ENCODE measurements around the gene XIAP. TPM values are rescaled to one million over a fixed set of nuclear protein-coding genes. Genes with fewer than 3 reads are reported as not detected.
"Not testable (repeated sequence)": the region's sequence is repeated elsewhere in the genome, so short reads cannot be mapped to it uniquely, and the experiment has no call there.

The XIAP gene
- total RNA-seq, 4 donors from 2014 or later, result 15.1 to 60.3 (median 41.2) TPM

DNA sequence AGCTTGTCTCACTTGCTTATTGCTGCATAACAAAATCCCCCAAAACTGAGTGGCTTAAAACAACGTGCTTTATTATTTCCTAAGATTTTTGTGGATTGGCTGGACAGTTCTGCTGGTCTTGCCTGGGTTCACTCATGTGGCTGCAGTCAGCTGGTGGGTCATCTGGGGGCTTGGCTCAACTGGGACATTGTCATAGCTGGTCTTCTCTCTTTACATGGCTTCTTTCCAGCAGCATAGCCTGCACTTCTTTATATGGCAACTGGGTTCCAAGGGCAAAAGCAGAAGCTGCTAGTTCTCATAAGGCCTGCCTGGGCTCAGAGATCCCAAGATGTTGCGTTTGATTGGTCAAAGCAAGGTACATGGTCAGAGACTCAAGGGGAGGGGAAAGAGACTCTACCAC, 68.0 kb downstream of the XIAP start:
- in situ Hi-C loops (cut with MboI; ENCODE audit: low pct_ligation_motif_present in 1 of 4, low pct_unique_long_range_greater_than_20kb in 1 of 4, low sequenced_read_pairs in 3 of 4) (no loop called here), intact Hi-C loops (cut with DNase I; ENCODE audit: low total_unique reads) (no loop called here)
- H3K27me3 ChIP-seq, result no peaks in the 10 kb centered on the region
- no peak overlapping the region for H3K4me3 ChIP-seq
- H3K9me3 ChIP-seq, result no peaks in the 10 kb centered on the region
- H3K4me1 ChIP-seq, result no peaks in the 10 kb centered on the region
- WGBS, 2 donors (ENCODE audit: low coverage in 1 of 2), result 78% methylated on average over 2 of the region's 2 CpGs; no CpG with 5 or more reads in 1 of the 2 donors
- H3K27ac ChIP-seq, result no peak overlapping the region
- TF ChIP-seq, protein P1, sequence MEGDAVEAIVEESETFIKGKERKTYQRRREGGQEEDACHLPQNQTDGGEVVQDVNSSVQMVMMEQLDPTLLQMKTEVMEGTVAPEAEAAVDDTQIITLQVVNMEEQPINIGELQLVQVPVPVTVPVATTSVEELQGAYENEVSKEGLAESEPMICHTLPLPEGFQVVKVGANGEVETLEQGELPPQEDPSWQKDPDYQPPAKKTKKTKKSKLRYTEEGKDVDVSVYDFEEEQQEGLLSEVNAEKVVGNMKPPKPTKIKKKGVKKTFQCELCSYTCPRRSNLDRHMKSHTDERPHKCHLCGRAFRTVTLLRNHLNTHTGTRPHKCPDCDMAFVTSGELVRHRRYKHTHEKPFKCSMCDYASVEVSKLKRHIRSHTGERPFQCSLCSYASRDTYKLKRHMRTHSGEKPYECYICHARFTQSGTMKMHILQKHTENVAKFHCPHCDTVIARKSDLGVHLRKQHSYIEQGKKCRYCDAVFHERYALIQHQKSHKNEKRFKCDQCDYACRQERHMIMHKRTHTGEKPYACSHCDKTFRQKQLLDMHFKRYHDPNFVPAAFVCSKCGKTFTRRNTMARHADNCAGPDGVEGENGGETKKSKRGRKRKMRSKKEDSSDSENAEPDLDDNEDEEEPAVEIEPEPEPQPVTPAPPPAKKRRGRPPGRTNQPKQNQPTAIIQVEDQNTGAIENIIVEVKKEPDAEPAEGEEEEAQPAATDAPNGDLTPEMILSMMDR (IDR thresholded peaks at IDR 0.05), result no peak
- no peak for TF ChIP-seq POLR2AphosphoS5 (IDR thresholded peaks at IDR 0.05)
- no peak for TF ChIP-seq EP300 (IDR thresholded peaks at IDR 0.05; ENCODE audit: low read depth)
- TF ChIP-seq POLR2A (IDR thresholded peaks at IDR 0.05), result no peak
- DNase-seq, result no peak
- no peaks in the 10 kb centered on the region for H3K36me3 ChIP-seq

DNA sequence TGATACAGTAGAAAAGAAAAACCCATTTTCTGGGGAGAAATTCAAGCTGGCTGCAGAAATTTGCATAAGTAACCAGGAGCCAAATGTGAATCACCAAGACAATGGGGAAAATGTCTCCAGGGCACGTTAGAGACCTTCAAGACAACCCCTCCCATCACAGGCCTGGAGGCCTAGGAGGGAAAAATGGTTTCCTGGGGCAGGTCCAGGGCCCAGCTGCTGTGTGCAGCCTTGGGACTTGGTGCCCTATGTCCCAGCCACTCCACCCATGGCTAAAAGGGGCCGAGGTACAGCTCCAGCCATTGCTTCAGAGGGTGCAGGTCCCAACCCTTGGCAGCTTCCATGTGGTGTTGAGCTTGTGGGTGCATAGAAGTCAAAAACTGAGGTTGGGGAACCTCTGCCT, 72.2 kb downstream of the XIAP start:
- H3K36me3 ChIP-seq; H3K27ac ChIP-seq; H3K4me3 ChIP-seq; in situ Hi-C loops (cut with MboI; ENCODE audit: low pct_ligation_motif_present in 1 of 4, low pct_unique_long_range_greater_than_20kb in 1 of 4, low sequenced_read_pairs in 3 of 4); H3K9me3 ChIP-seq; intact Hi-C loops (cut with DNase I; ENCODE audit: low total_unique reads); DNase-seq; H3K4me1 ChIP-seq; H3K27me3 ChIP-seq: not testable (repeated sequence)
- WGBS, 2 donors (ENCODE audit: low coverage in 1 of 2), result 53% methylated on average over 2 of the region's 2 CpGs; no CpG with 5 or more reads in 1 of the 2 donors

GRCh38 chrX:123943074-123943473, 83.2 kb downstream of the XIAP start:
- no peaks in the 10 kb centered on the region for H3K36me3 ChIP-seq
- H3K27ac ChIP-seq, result no peak overlapping the region
- no peaks in the 10 kb centered on the region for H3K9me3 ChIP-seq
- in situ Hi-C loops (cut with MboI; ENCODE audit: low pct_ligation_motif_present in 1 of 4, low pct_unique_long_range_greater_than_20kb in 1 of 4, low sequenced_read_pairs in 3 of 4) (no loop called here), intact Hi-C loops (cut with DNase I; ENCODE audit: low total_unique reads) (no loop called here)
- no peak for DNase-seq
- no peak overlapping the region for H3K4me3 ChIP-seq
- 34% methylated on average over 1 of the region's 1 CpG; no CpG with 5 or more reads in 1 of the 2 donors for WGBS, 2 donors (ENCODE audit: low coverage in 1 of 2)
- no peaks in the 10 kb centered on the region for H3K27me3 ChIP-seq
- no peaks in the 10 kb centered on the region for H3K4me1 ChIP-seq
- TF ChIP-seq EP300 (IDR thresholded peaks at IDR 0.05; ENCODE audit: low read depth), result no peak
- no peak for TF ChIP-seq POLR2A (IDR thresholded peaks at IDR 0.05)
- TF ChIP-seq, protein P1 (IDR thresholded peaks at IDR 0.05), result no peak
- TF ChIP-seq POLR2AphosphoS5 (IDR thresholded peaks at IDR 0.05), result no peak

GRCh38 chrX:123943488-123943887, 83.6 kb downstream of the XIAP start:
- TF ChIP-seq POLR2AphosphoS5 (IDR thresholded peaks at IDR 0.05), result no peak
- TF ChIP-seq EP300 (IDR thresholded peaks at IDR 0.05; ENCODE audit: low read depth), result no peak
- TF ChIP-seq, protein P1 (IDR thresholded peaks at IDR 0.05), result no peak
- TF ChIP-seq POLR2A (IDR thresholded peaks at IDR 0.05), result no peak
- DNase-seq, result no peak
- Histone ChIP-seq H3K36me3 (no peaks in the 10 kb centered on the region), H3K9me3 (no peaks in the 10 kb centered on the region), H3K4me1 (no peaks in the 10 kb centered on the region), H3K4me3 (no peak overlapping the region), H3K27ac (no peak overlapping the region), H3K27me3 (no peaks in the 10 kb centered on the region)
- in situ Hi-C loops (cut with MboI; ENCODE audit: low pct_ligation_motif_present in 1 of 4, low pct_unique_long_range_greater_than_20kb in 1 of 4, low sequenced_read_pairs in 3 of 4), result no loop called here
- WGBS, 2 donors (ENCODE audit: low coverage in 1 of 2), result 42 to 43% methylated on average over 1 to 2 of the region's 2 CpGs
- intact Hi-C loops (cut with DNase I; ENCODE audit: low total_unique reads), result no loop called here

DNA sequence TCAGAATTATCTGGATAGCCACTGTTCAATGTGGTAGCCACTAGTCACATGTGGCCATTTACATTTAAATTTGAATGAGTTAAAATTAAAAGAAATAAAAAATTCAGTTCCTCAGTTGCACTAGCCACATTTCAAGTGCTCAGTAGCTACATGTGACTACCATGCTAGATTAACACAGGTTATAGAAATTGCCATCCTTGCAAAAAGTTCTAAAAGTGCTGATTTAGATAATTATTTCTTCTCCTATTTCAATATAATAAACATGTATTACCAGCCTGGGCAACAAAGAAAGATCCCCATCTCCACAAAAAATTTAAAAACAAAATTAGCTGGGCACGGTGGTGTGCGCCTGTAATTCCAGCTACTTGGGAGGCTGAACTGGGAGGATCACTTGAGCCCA, 90.0 kb downstream of the XIAP start:
- no peak for DNase-seq
- Histone ChIP-seq H3K27ac (no peak overlapping the region), H3K4me1 (no peaks in the 10 kb centered on the region), H3K27me3 (no peaks in the 10 kb centered on the region), H3K4me3 (no peak overlapping the region), H3K9me3 (no peaks in the 10 kb centered on the region), H3K36me3 (no peaks in the 10 kb centered on the region)
- TF ChIP-seq POLR2A (IDR thresholded peaks at IDR 0.05) (no peak), POLR2AphosphoS5 (IDR thresholded peaks at IDR 0.05) (no peak), EP300 (IDR thresholded peaks at IDR 0.05; ENCODE audit: low read depth) (no peak)
- TF ChIP-seq, protein P1 (IDR thresholded peaks at IDR 0.05), result no peak
- 94% methylated on average over 2 of the region's 2 CpGs; no CpG with 5 or more reads in 1 of the 2 donors for WGBS, 2 donors (ENCODE audit: low coverage in 1 of 2)
- intact Hi-C loops (cut with DNase I; ENCODE audit: low total_unique reads), result no loop called here
- in situ Hi-C loops (cut with MboI; ENCODE audit: low pct_ligation_motif_present in 1 of 4, low pct_unique_long_range_greater_than_20kb in 1 of 4, low sequenced_read_pairs in 3 of 4), result no loop called here

Data from transverse colon (tissue), 4 donors.